Ectodermal cell (in vitro differentiated cells): ENCODE data around the gene PRDM16.

Experiments used
- H3K27ac ChIP-seq: 2 replicates; pipeline ENCODE4 v1.7.0; 2013; ENCODE audit warnings: mild to moderate bottlenecking, low read depth, low read length; ENCODE audit not compliant: insufficient read depth, poor library complexity, severe bottlenecking
- H3K27me3 ChIP-seq: 2 replicates; pipeline ENCODE4 v1.7.0; 2013; ENCODE audit warnings: mild to moderate bottlenecking, low read length; ENCODE audit not compliant: insufficient read depth, control insufficient read depth, poor library complexity, severe bottlenecking
- H3K36me3 ChIP-seq: one replicate; pipeline ENCODE4 v1.7.0; 2013; ENCODE audit warnings: low read length; ENCODE audit not compliant: control insufficient read depth, insufficient read depth
- H3K4me1 ChIP-seq: one replicate; pipeline ENCODE4 v1.7.0; 2013; ENCODE audit warnings: low read length; ENCODE audit not compliant: control insufficient read depth, insufficient read depth
- H3K4me3 ChIP-seq: 2 replicates; pipeline ENCODE4 v1.7.0; 2013; ENCODE audit warnings: low read depth, low read length, control low read depth; ENCODE audit not compliant: insufficient read depth
- H3K9me3 ChIP-seq: 2 replicates; pipeline ENCODE4 v1.7.0; 2013; ENCODE audit warnings: mild to moderate bottlenecking, low read length, moderate library complexity; ENCODE audit not compliant: control insufficient read depth
- WGBS, 2 experiments: methylation state at CpG; one replicate each; pipeline ENCODE4 v1.1.7; 2013; ENCODE audit warnings: missing lambda C conversion rate in 2 of 2; 5-methylcytosine and 5-hydroxymethylcytosine counted together

Gene PRDM16

GRCh38 chr1:3192825-3193224 is 123.8 kb downstream of the PRDM16 start:
- H3K4me1 ChIP-seq = peaks cover 15% of the 10 kb centered on the region
- no peaks in the 10 kb centered on the region for H3K36me3 ChIP-seq
- H3K9me3 ChIP-seq = no peaks in the 10 kb centered on the region
- no peak overlapping the region for H3K4me3 ChIP-seq
- no peaks in the 10 kb centered on the region for H3K27me3 ChIP-seq
- H3K27ac ChIP-seq = no peak overlapping the region
- 92 to 94% methylated on average over 18 of the region's 18 CpGs for WGBS, 2 experiments

GRCh38 chr1:3193811-3194210 is 124.8 kb downstream of the PRDM16 start:
- no peak overlapping the region for H3K27ac ChIP-seq
- H3K4me3 ChIP-seq = no peak overlapping the region
- H3K9me3 ChIP-seq = no peaks in the 10 kb centered on the region
- H3K36me3 ChIP-seq = no peaks in the 10 kb centered on the region
- H3K4me1 ChIP-seq = peaks cover 23% of the 10 kb centered on the region
- H3K27me3 ChIP-seq = no peaks in the 10 kb centered on the region
- 85% methylated on average over 11 of the region's 11 CpGs for WGBS, 2 experiments

GRCh38 chr1:3194760-3195479 is 125.9 kb downstream of the PRDM16 start:
- Histone ChIP-seq H3K27me3 (no peaks in the 10 kb centered on the region), H3K4me1 (peaks cover 34% of the 10 kb centered on the region), H3K9me3 (no peaks in the 10 kb centered on the region), H3K27ac (no peak overlapping the region), H3K36me3 (no peaks in the 10 kb centered on the region), H3K4me3 (no peak overlapping the region)
- WGBS, 2 experiments = 94% methylated on average over 38 of the region's 38 CpGs

GRCh38 chr1:3195480-3195815 is 126.4 kb downstream of the PRDM16 start:
- WGBS, 2 experiments = 90 to 96% methylated on average over 10 of the region's 10 CpGs
- Histone ChIP-seq H3K27ac (no peak overlapping the region), H3K9me3 (no peaks in the 10 kb centered on the region), H3K36me3 (no peaks in the 10 kb centered on the region), H3K4me3 (no peak overlapping the region), H3K27me3 (no peaks in the 10 kb centered on the region), H3K4me1 (peaks cover 34% of the 10 kb centered on the region)

- peaks cover 28% of the 10 kb centered on the region for H3K4me1 ChIP-seq
- no peaks in the 10 kb centered on the region for H3K9me3 ChIP-seq
- H3K4me3 ChIP-seq = no peak overlapping the region
- H3K36me3 ChIP-seq = no peaks in the 10 kb centered on the region
- whole genome bisulfite sequencing, 2 experiments = 91 to 93% methylated on average over 10 of the region's 10 CpGs
- no peaks in the 10 kb centered on the region for H3K27me3 ChIP-seq
- H3K27ac ChIP-seq = no peak overlapping the region
These were observed 127.0 kb downstream of the PRDM16 start for GRCh38 chr1:3195966-3196515.

- H3K27me3 ChIP-seq = no peaks in the 10 kb centered on the region
- peaks cover 28% of the 10 kb centered on the region for H3K4me1 ChIP-seq
- H3K27ac ChIP-seq = no peak overlapping the region
- H3K9me3 ChIP-seq = no peaks in the 10 kb centered on the region
- no peaks in the 10 kb centered on the region for H3K36me3 ChIP-seq
- no peak overlapping the region for H3K4me3 ChIP-seq
- 91 to 92% methylated on average over 17 of the region's 17 CpGs for WGBS, 2 experiments
These were observed 127.7 kb downstream of the PRDM16 start for GRCh38 chr1:3196577-3197245.

GRCh38 chr1:3197781-3198316 is 128.8 kb downstream of the PRDM16 start:
- no peaks in the 10 kb centered on the region for H3K9me3 ChIP-seq
- H3K4me1 ChIP-seq = peaks cover 28% of the 10 kb centered on the region
- 93 to 94% methylated on average over 22 of the region's 22 CpGs for WGBS, 2 experiments
- H3K4me3 ChIP-seq = no peak overlapping the region
- H3K27ac ChIP-seq = no peak overlapping the region
- H3K36me3 ChIP-seq = no peaks in the 10 kb centered on the region
- H3K27me3 ChIP-seq = no peaks in the 10 kb centered on the region

- no peaks in the 10 kb centered on the region for H3K27me3 ChIP-seq
- H3K4me1 ChIP-seq = peaks cover 28% of the 10 kb centered on the region
- 83 to 87% methylated on average over 40 of the region's 40 CpGs for WGBS, 2 experiments
- H3K4me3 ChIP-seq = no peak overlapping the region
- H3K9me3 ChIP-seq = no peaks in the 10 kb centered on the region
- H3K36me3 ChIP-seq = no peaks in the 10 kb centered on the region
- peak overlapping the region; percentile 56 for H3K27ac ChIP-seq
These were observed 129.6 kb downstream of the PRDM16 start for GRCh38 chr1:3198371-3199271.

GRCh38 chr1:3204725-3205124 is 135.7 kb downstream of the PRDM16 start:
- WGBS, 2 experiments = 14 to 19% methylated on average over 20 of the region's 20 CpGs
- H3K27ac ChIP-seq = no peak overlapping the region
- H3K4me1 ChIP-seq = peaks cover 23% of the 10 kb centered on the region
- H3K27me3 ChIP-seq = no peaks in the 10 kb centered on the region
- H3K9me3 ChIP-seq = no peaks in the 10 kb centered on the region
- no peaks in the 10 kb centered on the region for H3K36me3 ChIP-seq
- no peak overlapping the region for H3K4me3 ChIP-seq
